Neuronal stem cell (in vitro differentiated cells): ENCODE results near the gene GPC5.

Experiments
- DNase-seq: peaks from one replicate; pipeline ENCODE4 v3.0.0-alpha.2; 2013; ENCODE audit warnings: low spot score
- H2AFZ ChIP-seq: one replicate; pipeline ENCODE4 v1.6.1; 2013; ENCODE audit warnings: mild to moderate bottlenecking, low read length, inconsistent platforms
- H2AK5ac ChIP-seq: 2 replicates; pipeline ENCODE4 v1.6.1; 2013; ENCODE audit warnings: low read depth, mild to moderate bottlenecking, inconsistent platforms, low read length, moderate library complexity, mixed read lengths
- H2BK120ac ChIP-seq: 2 replicates; pipeline ENCODE4 v1.6.1; 2013; ENCODE audit warnings: low read depth, mild to moderate bottlenecking, inconsistent platforms, low read length, moderate library complexity, mixed read lengths
- H2BK12ac ChIP-seq: one replicate; pipeline ENCODE4 v1.6.1; 2013; ENCODE audit warnings: low read length, inconsistent platforms
- H2BK15ac ChIP-seq: 2 replicates; pipeline ENCODE4 v1.6.1; 2013; ENCODE audit warnings: mild to moderate bottlenecking, low read length, inconsistent platforms, mixed read lengths
- H2BK5ac ChIP-seq: one replicate; pipeline ENCODE4 v1.6.1; 2013; ENCODE audit warnings: inconsistent platforms, mild to moderate bottlenecking, low read length, moderate library complexity
- H3K14ac ChIP-seq: one replicate; pipeline ENCODE4 v1.6.1; 2013; ENCODE audit warnings: low read length, inconsistent platforms
- H3K18ac ChIP-seq: 2 replicates; pipeline ENCODE4 v1.6.1; 2013; ENCODE audit warnings: low read length, inconsistent platforms
- H3K23ac ChIP-seq: 2 replicates; pipeline ENCODE4 v1.6.1; 2013; ENCODE audit warnings: low read depth, mild to moderate bottlenecking, mixed read lengths, low read length, inconsistent platforms; ENCODE audit not compliant: poor library complexity
- H3K27ac ChIP-seq: replicated peaks from 3 replicates; pipeline ENCODE4 v1.5.1; 2013; ENCODE audit warnings: low read length, inconsistent platforms
- H3K27me3 ChIP-seq, 3 experiments: 2 replicates each; pipeline ENCODE4 v1.6.1; 2013; ENCODE audit warnings: low read length in 3 of 3, mild to moderate bottlenecking in 2 of 3, inconsistent platforms in 1 of 3, low read depth in 1 of 3, mixed read lengths in 1 of 3, moderate library complexity in 1 of 3; ENCODE audit not compliant: control insufficient read depth in 3 of 3, insufficient read depth in 3 of 3
- H3K36me3 ChIP-seq, 2 donors: replicated peaks in 1 of 2; 2 replicates each; pipeline ENCODE4 v1.6.1; 2013; ENCODE audit warnings: low read length in 2 of 2; ENCODE audit not compliant: control insufficient read depth in 2 of 2, insufficient read depth in 2 of 2
- H3K4ac ChIP-seq: 2 replicates; pipeline ENCODE4 v1.6.1; 2013; ENCODE audit warnings: inconsistent platforms, mild to moderate bottlenecking, low read length, moderate library complexity
- H3K4me1 ChIP-seq, 2 donors: 1 replicate in 1 of 2; 2 replicates in 1 of 2; pipeline ENCODE4 v1.6.1; 2013; ENCODE audit warnings: low read length in 2 of 2, low read depth in 1 of 2; ENCODE audit not compliant: control insufficient read depth in 2 of 2, insufficient read depth in 1 of 2
- H3K4me2 ChIP-seq: one replicate; pipeline ENCODE4 v1.6.1; 2013; ENCODE audit warnings: mild to moderate bottlenecking, low read length, inconsistent platforms; ENCODE audit not compliant: insufficient read depth, poor library complexity, severe bottlenecking
- H3K4me3 ChIP-seq, 2 donors: 2 replicates each; pipeline ENCODE4 v1.5.1; 2013; ENCODE audit warnings: low read length in 2 of 2, mild to moderate bottlenecking in 2 of 2, inconsistent platforms in 1 of 2, moderate library complexity in 1 of 2
- H3K79me1 ChIP-seq: one replicate; pipeline ENCODE4 v1.6.1; 2013; ENCODE audit warnings: low read depth, mild to moderate bottlenecking, inconsistent platforms, low read length, moderate library complexity
- H3K9ac ChIP-seq: one replicate; pipeline ENCODE4 v1.6.1; 2013; ENCODE audit warnings: mild to moderate bottlenecking, low read depth, low read length, inconsistent platforms; ENCODE audit not compliant: poor library complexity
- H3K9me3 ChIP-seq, 2 donors: replicated peaks in 1 of 2; 2 replicates each; pipeline versions ENCODE3 to v1.6.1; 2013; ENCODE audit warnings: low read length in 2 of 2, mild to moderate bottlenecking in 2 of 2, inconsistent platforms in 1 of 2, low read depth in 1 of 2, mixed read lengths in 1 of 2, moderate library complexity in 1 of 2; ENCODE audit not compliant: control insufficient read depth in 2 of 2, insufficient read depth in 1 of 2
- H4K8ac ChIP-seq: one replicate; pipeline ENCODE4 v1.6.1; 2013; ENCODE audit warnings: low read depth, mild to moderate bottlenecking, inconsistent platforms, low read length, moderate library complexity
- H4K91ac ChIP-seq: one replicate; pipeline ENCODE4 v1.6.1; 2013; ENCODE audit warnings: low read length, low read depth, mild to moderate bottlenecking, inconsistent platforms; ENCODE audit not compliant: poor library complexity
- WGBS, 2 donors: extraction: QIAGEN DNeasy Blood & Tissue Kit; methylation state at CpG; one replicate each; pipeline ENCODE4 v1.1.7; 2013; ENCODE audit warnings: missing lambda C conversion rate in 2 of 2, mixed read lengths in 1 of 2; ENCODE audit not compliant: insufficient read length in 2 of 2, insufficient replicate concordance in 1 of 2; ENCODE audit errors: extremely low coverage in 2 of 2; 5-methylcytosine and 5-hydroxymethylcytosine counted together

The GPC5 gene

DNA sequence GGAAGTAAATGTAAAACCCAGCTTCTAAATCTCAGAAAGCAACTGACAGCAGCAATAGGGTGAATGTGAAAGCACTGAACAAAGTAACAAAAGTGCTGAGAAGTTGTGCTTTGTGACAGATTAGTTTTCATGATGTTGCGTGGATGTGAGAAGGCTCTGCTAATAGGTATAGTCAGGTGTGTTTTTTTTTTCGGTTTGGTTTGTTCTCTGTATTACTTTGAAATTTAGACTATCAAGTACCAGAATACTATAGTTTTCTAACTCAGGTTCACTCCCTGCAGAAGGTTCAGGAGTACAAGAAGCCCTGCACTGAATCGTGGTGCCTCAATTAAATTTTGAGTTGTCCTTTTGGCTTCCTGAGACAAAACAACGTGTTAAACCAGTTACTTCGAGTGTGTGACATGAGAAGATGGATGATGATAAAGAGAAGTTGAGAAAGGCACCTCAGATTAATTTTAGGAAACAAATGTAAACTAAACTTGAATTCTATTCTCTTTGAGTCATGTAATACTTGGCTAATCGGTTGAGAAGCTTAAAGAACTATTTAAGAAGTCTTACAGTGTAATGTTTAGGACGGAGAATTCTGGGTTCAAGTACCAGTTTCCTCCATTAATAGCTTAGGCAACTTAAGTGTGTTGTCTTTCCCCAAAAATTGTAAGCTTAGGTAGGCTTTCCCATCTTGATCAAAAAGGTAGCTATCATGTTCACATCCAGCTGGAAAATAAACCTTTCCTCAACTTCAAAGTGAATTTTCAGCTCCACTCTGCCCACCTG, 40.6 kb upstream of the GPC5 start:
- Histone ChIP-seq H3K9me3 (no peaks in the 10 kb centered on the region), H4K91ac (no peak overlapping the region), H3K18ac (no peak overlapping the region), H3K4me1 (no peaks in the 10 kb centered on the region), H3K9ac (no peak overlapping the region), H2BK5ac (no peak overlapping the region), H3K27me3 (no peaks in the 10 kb centered on the region), H2BK120ac (no peak overlapping the region), H2BK15ac (no peak overlapping the region), H4K8ac (no peak overlapping the region), H2BK12ac (no peak overlapping the region), H3K36me3 (peaks cover 20 to 56% of the 10 kb centered on the region in 2 donors), H3K23ac (no peak overlapping the region), H3K4ac (no peak overlapping the region), H3K27ac (no peak overlapping the region), H3K4me3 (no peak overlapping the region), H2AFZ (no peak overlapping the region), H3K14ac (no peak overlapping the region), H2AK5ac (no peak overlapping the region), H3K79me1 (no peaks in the 10 kb centered on the region), H3K4me2 (no peak overlapping the region)
- DNase-seq, result no peak
- WGBS, 2 donors, result no CpG with 5 or more reads among the region's 7 CpGs

GRCh38 chr13:91358387-91358782, 40.0 kb upstream of the GPC5 start:
- Histone ChIP-seq H3K4me1 (no peaks in the 10 kb centered on the region), H3K9ac (no peak overlapping the region), H3K27ac (no peak overlapping the region), H2BK120ac (no peak overlapping the region), H3K36me3 (peaks cover 19 to 50% of the 10 kb centered on the region in 2 donors), H3K4me2 (no peak overlapping the region), H3K9me3 (no peaks in the 10 kb centered on the region), H2BK15ac (no peak overlapping the region), H3K4ac (no peak overlapping the region), H4K8ac (no peak overlapping the region), H4K91ac (no peak overlapping the region), H3K23ac (no peak overlapping the region), H3K79me1 (no peaks in the 10 kb centered on the region), H2AK5ac (no peak overlapping the region), H2AFZ (no peak overlapping the region), H3K4me3 (no peak overlapping the region), H2BK12ac (no peak overlapping the region), H3K14ac (no peak overlapping the region), H3K27me3 (no peaks in the 10 kb centered on the region), H3K18ac (no peak overlapping the region), H2BK5ac (no peak overlapping the region)
- WGBS, 2 donors, result no CpG with 5 or more reads among the region's 2 CpGs
- DNase-seq, result no peak

- peaks cover 16 to 43% of the 10 kb centered on the region in 2 donors for H3K36me3 ChIP-seq
- no peak overlapping the region for H4K8ac ChIP-seq
- no peaks in the 10 kb centered on the region for H3K4me1 ChIP-seq
- no peak overlapping the region for H4K91ac ChIP-seq
- no peak overlapping the region for H2BK15ac ChIP-seq
- no peak overlapping the region for H2AK5ac ChIP-seq
- H3K27me3 ChIP-seq, result no peaks in the 10 kb centered on the region
- H2BK12ac ChIP-seq, result no peak overlapping the region
- no peak overlapping the region for H3K27ac ChIP-seq
- H3K4me2 ChIP-seq, result no peak overlapping the region
- WGBS, 2 donors, result no CpG with 5 or more reads among the region's 4 CpGs
- H3K4me3 ChIP-seq, result no peak overlapping the region
- no peak overlapping the region for H3K23ac ChIP-seq
- no peak overlapping the region for H2BK5ac ChIP-seq
- no peaks in the 10 kb centered on the region for H3K79me1 ChIP-seq
- H3K18ac ChIP-seq, result no peak overlapping the region
- DNase-seq, result no peak
- H2BK120ac ChIP-seq, result no peak overlapping the region
- H3K14ac ChIP-seq, result no peak overlapping the region
- H3K4ac ChIP-seq, result no peak overlapping the region
- H2AFZ ChIP-seq, result no peak overlapping the region
- H3K9ac ChIP-seq, result no peak overlapping the region
- H3K9me3 ChIP-seq, result no peaks in the 10 kb centered on the region
Observed at GRCh38 chr13:91359111-91359510, 39.3 kb upstream of the GPC5 start.

- Histone ChIP-seq H2AK5ac (no peak overlapping the region), H2AFZ (no peak overlapping the region)
- WGBS, 2 donors, result no CpG with 5 or more reads among the region's 3 CpGs
Observed at GRCh38 chr13:91359631-91360030, 38.8 kb upstream of the GPC5 start.

More at GRCh38 chr13:91359631-91360030, 38.8 kb upstream of the GPC5 start:
- no peak overlapping the region for H2BK12ac ChIP-seq
- no peak overlapping the region for H4K8ac ChIP-seq
- no peak overlapping the region for H2BK120ac ChIP-seq
- no peak overlapping the region for H3K27ac ChIP-seq
- H3K14ac ChIP-seq, result no peak overlapping the region
- no peak overlapping the region for H2BK5ac ChIP-seq
- no peak overlapping the region for H3K4ac ChIP-seq
- H2BK15ac ChIP-seq, result no peak overlapping the region
- no peak overlapping the region for H3K23ac ChIP-seq
- peaks cover 16 to 38% of the 10 kb centered on the region in 2 donors for H3K36me3 ChIP-seq
- H3K79me1 ChIP-seq, result no peaks in the 10 kb centered on the region
- no peak overlapping the region for H3K4me3 ChIP-seq
- no peaks in the 10 kb centered on the region for H3K9me3 ChIP-seq
- no peak for DNase-seq
- no peak overlapping the region for H3K9ac ChIP-seq
- no peak overlapping the region for H3K18ac ChIP-seq
- no peaks in the 10 kb centered on the region for H3K27me3 ChIP-seq
- no peaks in the 10 kb centered on the region for H3K4me1 ChIP-seq
- H4K91ac ChIP-seq, result no peak overlapping the region
- H3K4me2 ChIP-seq, result no peak overlapping the region
